OCI-LY7 (cell line): ENCODE results near the gene MACO1.

Experiments
- EZH2phosphoT487 ChIP-seq: fragments of 200-600 bp; sonication (generic); IDR thresholded peaks from 2 replicates; pipeline ENCODE4 v1.6.1; 2018; ENCODE audit warnings: low read depth, borderline replicate concordance, mild to moderate bottlenecking, mixed run types, antibody characterized with exemption, low read length, moderate library complexity, mixed read lengths
- TF ChIP-seq, protein P1 (sequence below): fragments of 200-600 bp; sonication (generic); conservative IDR thresholded peaks from 2 replicates; pipeline ENCODE4 v1.5.1; 2014; ENCODE audit warnings: mild to moderate bottlenecking, antibody characterized with exemption, low read length, moderate library complexity, mixed read lengths

DNA sequence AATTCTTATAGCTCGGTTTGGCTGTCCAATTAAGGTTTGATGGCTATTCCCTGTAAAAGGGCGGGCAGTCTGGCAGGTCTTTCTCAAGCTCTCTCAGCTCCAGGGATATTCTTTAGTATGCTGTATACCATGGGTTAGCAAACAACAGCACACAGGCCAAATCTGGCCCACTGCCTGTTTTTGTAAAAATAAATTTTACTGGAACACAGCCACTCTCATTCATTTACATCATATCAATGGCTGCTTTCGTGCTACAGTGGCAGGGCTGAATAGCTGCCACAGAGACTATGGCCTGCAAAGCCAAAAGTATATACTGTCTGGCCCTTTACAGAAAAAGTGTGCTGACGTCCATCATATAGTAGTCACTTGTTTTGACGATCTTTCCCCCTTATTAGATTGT is 32.0 kb downstream of the MACO1 start:
- TF ChIP-seq, protein P1, sequence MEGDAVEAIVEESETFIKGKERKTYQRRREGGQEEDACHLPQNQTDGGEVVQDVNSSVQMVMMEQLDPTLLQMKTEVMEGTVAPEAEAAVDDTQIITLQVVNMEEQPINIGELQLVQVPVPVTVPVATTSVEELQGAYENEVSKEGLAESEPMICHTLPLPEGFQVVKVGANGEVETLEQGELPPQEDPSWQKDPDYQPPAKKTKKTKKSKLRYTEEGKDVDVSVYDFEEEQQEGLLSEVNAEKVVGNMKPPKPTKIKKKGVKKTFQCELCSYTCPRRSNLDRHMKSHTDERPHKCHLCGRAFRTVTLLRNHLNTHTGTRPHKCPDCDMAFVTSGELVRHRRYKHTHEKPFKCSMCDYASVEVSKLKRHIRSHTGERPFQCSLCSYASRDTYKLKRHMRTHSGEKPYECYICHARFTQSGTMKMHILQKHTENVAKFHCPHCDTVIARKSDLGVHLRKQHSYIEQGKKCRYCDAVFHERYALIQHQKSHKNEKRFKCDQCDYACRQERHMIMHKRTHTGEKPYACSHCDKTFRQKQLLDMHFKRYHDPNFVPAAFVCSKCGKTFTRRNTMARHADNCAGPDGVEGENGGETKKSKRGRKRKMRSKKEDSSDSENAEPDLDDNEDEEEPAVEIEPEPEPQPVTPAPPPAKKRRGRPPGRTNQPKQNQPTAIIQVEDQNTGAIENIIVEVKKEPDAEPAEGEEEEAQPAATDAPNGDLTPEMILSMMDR, result no peak
- TF ChIP-seq EZH2phosphoT487, result no peak
